Thymus (tissue), 11 donors: Measurements from ENCODE around the gene ZNF687. TPM values are rescaled to one million over a fixed set of nuclear protein-coding genes. Genes with fewer than 3 reads are reported as not detected.

Source experiments
- DNase-seq, 9 donors: peaks; one replicate each; pipeline ENCODE4 v3.0.0-alpha.2; 2013; ENCODE audit warnings: low spot score in 9 of 9, low read depth in 6 of 9, missing footprints in 1 of 9
- H3K27ac ChIP-seq, 2 donors: one replicate each; pipeline ENCODE4 v1.5.1; 2013; ENCODE audit warnings: control low read depth in 1 of 2, low read depth in 1 of 2, low read length in 1 of 2, mild to moderate bottlenecking in 1 of 2, moderate library complexity in 1 of 2
- H3K27me3 ChIP-seq, 2 donors: one replicate each; pipeline ENCODE4 v1.5.1; 2013; ENCODE audit warnings: low read length in 1 of 2; ENCODE audit not compliant: control insufficient read depth in 2 of 2, insufficient read depth in 1 of 2
- H3K36me3 ChIP-seq, 2 donors: one replicate each; pipeline ENCODE4 v1.5.1; 2013; ENCODE audit warnings: low read length in 1 of 2, mild to moderate bottlenecking in 1 of 2, moderate library complexity in 1 of 2; ENCODE audit not compliant: control insufficient read depth in 2 of 2, insufficient read depth in 2 of 2
- H3K4me1 ChIP-seq, 2 donors: one replicate each; pipeline ENCODE4 v1.5.1; 2013; ENCODE audit warnings: low read length in 2 of 2; ENCODE audit not compliant: control insufficient read depth in 2 of 2, insufficient read depth in 2 of 2
- H3K4me3 ChIP-seq, 2 donors: one replicate each; pipeline ENCODE4 v1.5.1; 2013; ENCODE audit warnings: low read length in 2 of 2, control low read depth in 1 of 2, mild to moderate bottlenecking in 1 of 2
- H3K9me3 ChIP-seq, 2 donors: one replicate each; pipeline ENCODE4 v1.5.1; 2013; ENCODE audit warnings: low read length in 1 of 2, mild to moderate bottlenecking in 1 of 2; ENCODE audit not compliant: control insufficient read depth in 2 of 2, insufficient read depth in 1 of 2
- WGBS: extraction: QIAGEN DNeasy Blood & Tissue Kit; methylation state at CpG from one replicate; pipeline ENCODE4 v1.1.7; 2013; 5-methylcytosine and 5-hydroxymethylcytosine counted together
- polyA plus RNA-seq: library from polyadenylated mRNA; stranded (reverse); fragments of 200-250 nt; gene quantifications from one replicate; pipeline ENCODE4 v1.2.3, GENCODE V29; 2013
- total RNA-seq: library from RNA; stranded (reverse); fragments of 120-200 nt; gene quantifications from one replicate; pipeline ENCODE4 v1.2.4, GENCODE V29; 2013
- donor health status: healthy.

The ZNF687 gene
- total and polyA plus RNA-seq, 2 donors = 9.8 to 11.1 TPM

DNA sequence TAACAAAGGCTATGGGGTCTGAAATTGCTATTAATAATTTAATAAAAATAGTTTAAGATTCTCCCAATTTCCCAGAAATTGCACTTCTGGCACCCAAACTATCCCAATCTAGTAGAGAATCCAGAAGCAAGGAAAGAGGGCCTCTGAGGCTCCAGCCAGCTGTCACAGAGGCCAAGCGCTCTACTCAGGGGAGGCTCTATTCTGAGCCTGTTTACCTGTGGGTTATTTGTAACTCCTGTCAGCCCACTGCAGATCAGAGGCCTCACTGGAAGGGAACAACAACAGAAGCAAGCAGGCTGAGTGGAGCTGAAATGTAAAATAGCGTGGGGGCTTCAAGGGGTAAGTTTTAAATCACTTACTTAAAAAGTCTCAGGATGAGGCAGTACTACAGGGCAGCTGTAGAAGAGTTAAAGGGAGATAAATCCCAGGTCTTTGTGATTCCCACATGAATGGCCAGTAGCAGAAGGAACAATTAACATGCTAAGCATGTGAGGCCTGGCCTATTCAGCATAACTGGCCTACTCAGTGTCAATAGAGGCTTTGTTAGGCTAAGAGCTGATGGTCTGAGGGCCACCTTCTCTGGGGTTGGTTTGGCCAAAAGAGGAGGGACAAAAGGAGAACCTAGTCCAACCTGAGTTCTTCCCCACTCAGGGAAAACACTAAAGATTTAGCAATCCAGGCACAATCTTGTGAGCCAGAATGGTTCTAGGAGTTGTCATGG lies 12.8 kb downstream of the ZNF687 start:
- Histone ChIP-seq H3K4me3 (no peak overlapping the region), H3K4me1 (peaks cover 0 to 5% of the 10 kb centered on the region in 2 donors), H3K36me3 (peaks cover 92 to 96% of the 10 kb centered on the region in 2 donors), H3K27me3 (no peaks in the 10 kb centered on the region), H3K27ac (no peak overlapping the region), H3K9me3 (peaks cover 0 to 3% of the 10 kb centered on the region in 2 donors)
- WGBS = 98% methylated on average over 2 of the region's 2 CpGs
- DNase-seq = no peak

DNA sequence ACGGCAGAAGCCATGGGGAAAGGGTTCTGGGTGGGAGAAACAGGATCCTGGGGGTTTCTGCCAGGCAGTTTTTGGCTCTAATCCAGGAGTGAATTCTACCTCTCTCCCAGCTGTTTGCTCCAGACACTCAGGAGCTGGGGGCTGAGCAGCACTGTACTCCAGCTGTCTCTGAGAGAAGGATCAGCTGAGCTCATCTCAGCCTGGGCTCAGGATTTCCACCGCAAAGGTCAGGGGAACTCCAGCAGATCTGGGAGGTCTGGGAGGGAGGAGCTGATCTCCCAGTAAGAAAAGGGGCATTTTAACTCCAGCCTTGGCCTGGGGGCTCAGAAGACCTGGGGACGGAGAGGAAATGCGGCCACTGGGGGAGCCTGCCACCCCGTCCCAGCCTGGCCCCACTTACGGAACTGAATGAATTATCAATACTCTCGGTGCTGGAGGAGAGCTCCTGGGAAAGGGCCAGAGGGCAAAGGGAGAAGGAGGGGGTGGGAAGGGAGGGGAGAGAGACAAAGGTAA lies 27.8 kb downstream of the ZNF687 start:
- H3K36me3 ChIP-seq = peaks cover 88 to 94% of the 10 kb centered on the region in 2 donors
- no peaks in the 10 kb centered on the region for H3K4me1 ChIP-seq
- 94% methylated on average over 7 of the region's 7 CpGs for WGBS
- H3K27me3 ChIP-seq = no peaks in the 10 kb centered on the region
- no peak overlapping the region for H3K4me3 ChIP-seq
- H3K9me3 ChIP-seq = no peaks in the 10 kb centered on the region
- H3K27ac ChIP-seq = no peak overlapping the region
- DNase-seq = no peak

GRCh38 chr1:151311011-151311410 lies 28.9 kb downstream of the ZNF687 start:
- DNase-seq = no peak
- Histone ChIP-seq H3K27ac (no peak overlapping the region), H3K9me3 (no peaks in the 10 kb centered on the region), H3K36me3 (peaks cover 87 to 93% of the 10 kb centered on the region in 2 donors), H3K4me3 (no peak overlapping the region), H3K4me1 (no peaks in the 10 kb centered on the region), H3K27me3 (no peaks in the 10 kb centered on the region)
- 96% methylated on average over 4 of the region's 4 CpGs for WGBS

- no peak for DNase-seq
- Histone ChIP-seq H3K4me3 (no peak overlapping the region), H3K9me3 (no peaks in the 10 kb centered on the region), H3K27me3 (no peaks in the 10 kb centered on the region), H3K4me1 (no peaks in the 10 kb centered on the region), H3K27ac (peak overlapping the region in 1 of 2 donors; percentile 64), H3K36me3 (peaks cover 85 to 94% of the 10 kb centered on the region in 2 donors)
- 93% methylated on average over 7 of the region's 7 CpGs for WGBS
Measured at GRCh38 chr1:151311589-151312331, 29.7 kb downstream of the ZNF687 start.

DNA sequence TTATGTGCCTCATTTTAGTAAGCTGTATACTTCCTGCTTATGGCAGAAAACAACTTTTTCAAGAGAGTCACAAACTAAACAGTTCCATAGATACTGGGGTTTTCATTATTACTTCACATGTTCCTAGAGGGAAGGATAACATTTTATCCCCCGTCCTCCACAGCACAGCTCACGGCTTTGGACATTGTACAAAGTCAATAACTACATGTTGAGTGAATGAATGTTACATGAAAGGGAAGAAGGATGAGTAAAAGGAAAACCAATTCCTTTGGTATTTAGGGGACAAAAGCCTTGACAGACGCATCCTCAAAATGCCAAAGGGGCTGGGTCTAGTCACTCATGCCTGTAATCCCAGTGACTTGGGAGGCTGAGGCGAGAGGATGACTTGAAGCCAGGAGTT lies 30.3 kb downstream of the ZNF687 start:
- Histone ChIP-seq H3K27ac (no peak overlapping the region), H3K36me3 (peaks cover 79 to 94% of the 10 kb centered on the region in 2 donors), H3K4me3 (no peak overlapping the region), H3K27me3 (no peaks in the 10 kb centered on the region), H3K4me1 (no peaks in the 10 kb centered on the region), H3K9me3 (no peaks in the 10 kb centered on the region)
- no peak for DNase-seq
- WGBS = 96% methylated on average over 4 of the region's 4 CpGs

GRCh38 chr1:151312826-151313225 lies 30.7 kb downstream of the ZNF687 start:
- no peak overlapping the region for H3K27ac ChIP-seq
- no peaks in the 10 kb centered on the region for H3K27me3 ChIP-seq
- H3K36me3 ChIP-seq = peaks cover 75 to 94% of the 10 kb centered on the region in 2 donors
- DNase-seq = no peak
- no peaks in the 10 kb centered on the region for H3K4me1 ChIP-seq
- WGBS = 97% methylated on average over 8 of the region's 8 CpGs
- no peaks in the 10 kb centered on the region for H3K9me3 ChIP-seq
- no peak overlapping the region for H3K4me3 ChIP-seq

DNA sequence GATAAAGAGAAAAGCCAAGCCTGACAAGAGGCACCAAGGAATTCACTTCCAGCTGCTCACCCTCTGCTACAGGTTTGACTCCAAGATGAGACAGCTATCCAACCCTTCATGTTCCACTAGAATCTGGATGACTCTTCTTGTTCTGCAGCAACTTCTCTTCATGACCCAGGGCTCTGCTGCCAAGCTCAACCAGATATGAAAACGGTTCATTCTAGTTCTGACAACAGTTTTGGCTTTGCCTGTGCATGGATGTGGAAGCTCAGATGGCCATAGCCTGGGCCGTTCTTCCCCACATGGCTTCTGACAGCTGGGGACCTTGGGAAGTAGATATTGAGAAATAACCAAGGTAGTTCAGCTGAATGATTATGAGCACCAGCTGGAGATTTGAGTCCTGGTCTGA lies 31.4 kb downstream of the ZNF687 start:
- Histone ChIP-seq H3K4me3 (no peak overlapping the region), H3K27ac (no peak overlapping the region), H3K36me3 (peaks cover 68 to 88% of the 10 kb centered on the region in 2 donors), H3K9me3 (no peaks in the 10 kb centered on the region), H3K27me3 (no peaks in the 10 kb centered on the region), H3K4me1 (no peaks in the 10 kb centered on the region)
- no peak for DNase-seq
- WGBS = 96% methylated on average over 2 of the region's 2 CpGs

GRCh38 chr1:151314137-151314875 lies 32.2 kb downstream of the ZNF687 start:
- Histone ChIP-seq H3K27me3 (no peaks in the 10 kb centered on the region), H3K4me3 (no peak overlapping the region), H3K9me3 (no peaks in the 10 kb centered on the region), H3K36me3 (peaks cover 65 to 88% of the 10 kb centered on the region in 2 donors), H3K4me1 (no peaks in the 10 kb centered on the region), H3K27ac (no peak overlapping the region)
- WGBS = 92% methylated on average over 3 of the region's 3 CpGs
- no peak for DNase-seq
